Hematopoietic multipotent progenitor cell treated with erythropoietin and hydrocortisone succinate and interleukin-3 and kit ligand, for 4 days (in vitro differentiated cells): Measurements from ENCODE around the gene MRPS22.
A peak's percentile ranks its signal among the peaks of the same experiment; 100 is the strongest.
"Not testable (repeated sequence)": the region's sequence is repeated elsewhere in the genome, so short reads cannot be mapped to it uniquely, and the experiment has no call there.

Experiments used
- DNase-seq: peaks from one replicate; pipeline ENCODE4 v3.0.0-alpha.2; 2015

Gene MRPS22

GRCh38 chr3:139312959-139313358 is 30.9 kb upstream of the MRPS22 start:
- no peak for DNase-seq

- DNase-seq: no peak
These were observed 29.9 kb upstream of the MRPS22 start for GRCh38 chr3:139313921-139314320.

- no peak for DNase-seq
These were observed 26.6 kb upstream of the MRPS22 start for GRCh38 chr3:139317215-139317614.

GRCh38 chr3:139317660-139318430 is 26.0 kb upstream of the MRPS22 start:
- no peak for DNase-seq

GRCh38 chr3:139318431-139318816 is 25.4 kb upstream of the MRPS22 start:
- DNase-seq: no peak

GRCh38 chr3:139318826-139319225 is 25.0 kb upstream of the MRPS22 start:
- DNase-seq: no peak

GRCh38 chr3:139319428-139320402 is 24.1 kb upstream of the MRPS22 start:
- peak; percentile 61 for DNase-seq

GRCh38 chr3:139320551-139321309 is 23.1 kb upstream of the MRPS22 start:
- DNase-seq: no peak

- no peak for DNase-seq
These were observed 21.5 kb upstream of the MRPS22 start for GRCh38 chr3:139322346-139322745.

- no peak for DNase-seq
These were observed 20.7 kb upstream of the MRPS22 start for GRCh38 chr3:139323146-139323545.

- DNase-seq: no peak
These were observed 19.4 kb upstream of the MRPS22 start for GRCh38 chr3:139324456-139324855.

- no peak for DNase-seq
These were observed 18.3 kb upstream of the MRPS22 start for GRCh38 chr3:139325551-139325950.

GRCh38 chr3:139326131-139326530 is 17.7 kb upstream of the MRPS22 start:
- no peak for DNase-seq

- no peak for DNase-seq
These were observed 17.1 kb upstream of the MRPS22 start for GRCh38 chr3:139326707-139327106.

GRCh38 chr3:139327231-139327630 is 16.6 kb upstream of the MRPS22 start:
- DNase-seq: no peak

- peak; percentile 18 for DNase-seq
These were observed 16.0 kb upstream of the MRPS22 start for GRCh38 chr3:139327861-139328260.

GRCh38 chr3:139328356-139328755 is 15.5 kb upstream of the MRPS22 start:
- DNase-seq: no peak

- peak; percentile 94 for DNase-seq
These were observed 14.4 kb upstream of the MRPS22 start for GRCh38 chr3:139329364-139329850.

GRCh38 chr3:139332092-139332491 is 11.7 kb upstream of the MRPS22 start:
- no peak for DNase-seq

- DNase-seq: not testable (repeated sequence)
These were observed 9.1 kb upstream of the MRPS22 start for GRCh38 chr3:139334675-139335074.

- DNase-seq: no peak
These were observed 5.4 kb upstream of the MRPS22 start for GRCh38 chr3:139338405-139338804.

- peak; percentile 92 for DNase-seq
These were observed 4.5 kb upstream of the MRPS22 start for GRCh38 chr3:139339219-139339906.
